ENCODE measurements around the gene STX1B. TPM values are rescaled to one million over a fixed set of nuclear protein-coding genes. Genes with fewer than 3 reads are reported as not detected.

STX1B gene
- total and polyA plus RNA-seq, 2 of the 8 experiments (the other 6 are each of a cell fraction or from before 2014, with no cell fraction given), result 8.9 to 20.2 TPM

- DNase-seq (ENCODE audit: low read depth in 1 of 2, low spot score in 2 of 2), result no peak
- H3K4me2 ChIP-seq (ENCODE audit: insufficient read depth in 1 of 2, low read depth in 2 of 2, low read length in 2 of 2), result no peak overlapping the region
- H3K36me3 ChIP-seq (ENCODE audit: control insufficient read depth in 2 of 4, insufficient read depth in 4 of 4, low read length in 3 of 4), result no peaks in the 10 kb centered on the region
- no peak overlapping the region for H2BK20ac ChIP-seq (ENCODE audit: low read length)
- no peak overlapping the region for H2AFZ ChIP-seq (ENCODE audit: low read length)
- no peak overlapping the region for H3K4ac ChIP-seq (replicated peaks; ENCODE audit: insufficient read length, low read depth, low read length)
- H4K91ac ChIP-seq (replicated peaks; ENCODE audit: insufficient read length, low read length), result no peak overlapping the region
- H3K4me1 ChIP-seq (replicated peaks in 1 of 4; ENCODE audit: control insufficient read depth in 3 of 4, insufficient read depth in 4 of 4, low read length in 3 of 4), result peaks cover 4 to 18% (median 6%) of the 10 kb centered on the region in 4 experiments
- H4K8ac ChIP-seq (ENCODE audit: extremely low read depth, insufficient read depth, low read length), result 0 out of 2 replicates have a peak overlapping the region, but pooled peaks have one; percentile 11
- WGBS, 2 experiments (ENCODE audit: extremely low coverage in 1 of 2, insufficient coverage in 1 of 2, insufficient read length in 1 of 2, insufficient replicate concordance in 2 of 2, low coverage in 1 of 2, low lambda C conversion rate in 2 of 2, missing lambda C conversion rate in 1 of 2), result 74% methylated on average over 7 of the region's 7 CpGs; no CpG with 5 or more reads in 1 of the 2 experiments
- no peak overlapping the region for H2BK5ac ChIP-seq (ENCODE audit: low read depth, low read length)
- peaks cover 0 to 4% of the 10 kb centered on the region in 2 experiments for H4K20me1 ChIP-seq (replicated peaks in 1 of 2; ENCODE audit: control insufficient read depth in 1 of 2, insufficient read depth in 2 of 2, low read length in 2 of 2)
- CTCF ChIA-PET (ENCODE audit: partially characterized antibody), result interaction anchor here (1.2 to 2.1 kb wide), 3 partner anchors 21 to 445 kb away, joined by 4 to 10 read pairs (median 4); partner anchors contain the start of gene HSD3B7
- H2BK12ac ChIP-seq (ENCODE audit: low read depth, low read length), result no peak overlapping the region
- 0 out of 2 replicates have a peak, but pooled peaks cover 10% of the 10 kb centered on the region for H3K79me1 ChIP-seq (ENCODE audit: low read depth, low read length)
- no peak overlapping the region for H2BK15ac ChIP-seq (ENCODE audit: low read length)
- H3K56ac ChIP-seq (replicated peaks; ENCODE audit: insufficient read length, low read depth, low read length), result no peak overlapping the region
- no peak overlapping the region for H3K14ac ChIP-seq (ENCODE audit: insufficient read length)
- TF ChIP-seq POU5F1 (IDR thresholded peaks at IDR 0.05; ENCODE audit: low read depth, low read length), result no peak
- no peak for TF ChIP-seq CTBP2 (IDR thresholded peaks at IDR 0.05; ENCODE audit: borderline replicate concordance, insufficient read depth, insufficient read length, low read length)
- no peak for TF ChIP-seq SP4 (IDR thresholded peaks at IDR 0.05; ENCODE audit: low read length)
- TF ChIP-seq CREB1 (IDR thresholded peaks at IDR 0.05), result no peak
- TF ChIP-seq CHD2 (IDR thresholded peaks at IDR 0.05; ENCODE audit: low read length), result no peak
- no peak for TF ChIP-seq PHF8 (conservative IDR thresholded peaks at IDR 0.05; ENCODE audit: low read depth, low read length)
- TF ChIP-seq SIX5 (IDR thresholded peaks at IDR 0.05; ENCODE audit: low read depth, low read length), result no peak
- TF ChIP-seq ZNF274 (IDR thresholded peaks at IDR 0.05; ENCODE audit: borderline replicate concordance, extremely low read depth, low read length), result no peak
- no peak for TF ChIP-seq SAP30 (IDR thresholded peaks at IDR 0.05; ENCODE audit: insufficient read depth, insufficient replicate concordance, low read length)
- TF ChIP-seq HDAC2 (IDR thresholded peaks at IDR 0.05; ENCODE audit: borderline replicate concordance in 1 of 2, low read depth in 2 of 2, low read length in 2 of 2), result no peak
- TF ChIP-seq TEAD4 (IDR thresholded peaks at IDR 0.05; ENCODE audit: low read depth, low read length), result no peak
- no peak for TF ChIP-seq RXRA (IDR thresholded peaks at IDR 0.05; ENCODE audit: insufficient read depth, low read depth, low read length)
- no peak overlapping the region for H3K23ac ChIP-seq (ENCODE audit: insufficient read length)
- no peaks in the 10 kb centered on the region for H3K9me3 ChIP-seq (ENCODE audit: insufficient read depth in 2 of 2, low read depth in 1 of 2, low read length in 1 of 2)
- H2AK5ac ChIP-seq (ENCODE audit: low read depth, low read length), result no peak overlapping the region
- H3K79me2 ChIP-seq (ENCODE audit: control insufficient read depth in 1 of 2, insufficient read depth in 2 of 2, low read length in 2 of 2), result peaks cover 0 to 4% of the 10 kb centered on the region in 2 experiments; a peak in 1 of 4 replicates
- H3K18ac ChIP-seq (ENCODE audit: extremely low read depth, low read length), result no peak overlapping the region
- H2BK120ac ChIP-seq (replicated peaks; ENCODE audit: low read depth, low read length), result no peak overlapping the region
- H3K9ac ChIP-seq (replicated peaks in 1 of 4; ENCODE audit: extremely low read depth in 1 of 4, low read depth in 3 of 4, low read length in 3 of 4), result no peak overlapping the region
- FAIRE-seq, result no peak
- no peak overlapping the region for H3K4me3 ChIP-seq (ENCODE audit: extremely low read depth in 1 of 4, insufficient read depth in 2 of 4, low read depth in 3 of 4, low read length in 4 of 4)
- no peak overlapping the region for H3K27ac ChIP-seq (ENCODE audit: low read depth, low read length)
- H3K27me3 ChIP-seq (replicated peaks in 1 of 4; ENCODE audit: control insufficient read depth in 3 of 4, extremely low read depth in 1 of 4, insufficient read depth in 3 of 4, low read length in 3 of 4), result no peaks in the 10 kb centered on the region
- POLR2A ChIA-PET (ENCODE audit: partially characterized antibody), result no interaction called here
- peaks cover 1% of the 10 kb centered on the region; the same call in 1 of the 2 replicates for H3K23me2 ChIP-seq (ENCODE audit: low read depth, low read length)
- no peak overlapping the region for H4K5ac ChIP-seq (ENCODE audit: insufficient read length, low read depth, low read length)
These were observed 4.4 kb downstream of the STX1B start for GRCh38 chr16:31006086-31006385.
